ENCODE results near the gene ACBD6.

The ACBD6 gene

DNA sequence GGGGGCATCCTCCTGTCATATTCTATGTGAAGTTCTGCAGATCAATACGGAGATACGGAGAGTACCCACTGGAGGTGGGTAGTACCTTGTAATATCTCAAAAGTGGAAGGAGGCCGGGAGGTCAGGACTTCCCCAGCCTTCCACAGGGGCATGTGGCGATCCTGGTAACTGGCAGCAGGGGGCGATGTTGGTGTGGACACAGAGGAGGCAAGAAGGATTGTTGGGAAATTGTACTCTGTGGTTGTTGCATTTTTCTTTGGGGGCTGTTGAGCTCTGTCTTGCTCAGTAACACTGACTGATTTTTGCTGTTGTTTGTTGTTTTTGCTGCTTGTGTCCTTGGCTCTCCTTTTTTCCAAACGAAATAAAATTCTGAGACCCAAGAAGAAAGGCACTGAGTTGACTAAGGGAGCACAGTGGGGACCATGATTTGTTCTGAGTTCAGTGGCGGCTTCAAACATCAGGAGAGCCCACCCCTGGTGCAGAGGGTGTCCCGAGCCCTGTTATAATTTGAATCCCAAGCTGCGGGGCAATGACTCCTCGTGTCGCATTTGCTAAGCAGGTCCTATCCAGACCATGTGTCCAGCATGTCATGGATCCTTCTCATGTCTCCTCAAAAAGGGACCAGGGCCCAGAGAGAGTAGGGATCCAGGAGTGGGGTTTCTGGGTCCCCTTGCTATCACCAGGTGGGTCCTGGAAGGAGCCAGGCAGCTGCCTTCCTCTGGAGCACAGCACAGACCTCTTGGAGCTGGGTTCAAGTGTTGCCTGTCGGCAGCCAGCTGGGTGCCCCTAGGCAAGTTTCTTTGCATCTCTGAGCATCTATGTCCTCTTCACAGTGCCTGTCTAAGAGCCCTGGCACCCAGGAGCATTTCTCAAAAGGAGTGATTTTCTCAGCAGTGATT is 249.5 kb downstream of the ACBD6 start:
- peak; percentile 94 for TF ChIP-seq CTCF (IDR thresholded peaks at IDR 0.05)

- TF ChIP-seq CTCF (IDR thresholded peaks at IDR 0.05): no peak
These were observed 250.7 kb downstream of the ACBD6 start for GRCh38 chr1:180251526-180252305.

GRCh38 chr1:180250883-180251509 is 251.4 kb downstream of the ACBD6 start:
- no peak for TF ChIP-seq CTCF (IDR thresholded peaks at IDR 0.05)

DNA sequence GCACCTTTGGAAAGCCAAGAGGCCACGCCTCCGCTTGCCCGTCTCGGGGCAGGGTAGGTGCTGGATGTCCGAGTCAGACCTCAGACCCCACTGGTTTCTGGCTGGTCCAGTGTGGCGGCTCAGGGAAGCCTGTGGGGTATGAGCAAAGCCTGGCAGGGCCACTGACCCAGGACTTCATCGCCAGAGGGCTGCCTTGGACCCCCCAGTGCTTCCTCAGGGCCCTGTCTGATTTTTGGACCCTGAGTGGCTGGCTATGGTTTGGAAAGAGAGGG is 251.9 kb downstream of the ACBD6 start:
- no peak for TF ChIP-seq CTCF (IDR thresholded peaks at IDR 0.05)

GRCh38 chr1:180249725-180250498 is 252.5 kb downstream of the ACBD6 start:
- no peak for TF ChIP-seq CTCF (IDR thresholded peaks at IDR 0.05)

- no peak for TF ChIP-seq CTCF (IDR thresholded peaks at IDR 0.05)
These were observed 253.4 kb downstream of the ACBD6 start for GRCh38 chr1:180248731-180249681.
